H1 (cell line): ENCODE data around the gene TNF. TPM values are rescaled to one million over a fixed set of nuclear protein-coding genes. Genes with fewer than 3 reads are reported as not detected.

Experiments
- CTCF ChIA-PET: fragments of 300-600 bp; sonication (Branson Sonifier 250); formaldehyde crosslinking; loops from one replicate; lab custom pipeline; 2021; ENCODE audit not compliant: partially characterized antibody; lab: Charles Lee
- POLR2A ChIA-PET: fragments of 300-600 bp; sonication (Branson Sonifier 250); formaldehyde crosslinking; loops from one replicate; lab custom pipeline; 2021; ENCODE audit warnings: inconsistent platforms; ENCODE audit not compliant: partially characterized antibody; lab: Charles Lee
- DNase-seq, 2 experiments: peaks; one replicate each; pipeline versions ENCODE4 v3.0.0 to v3.0.0-alpha.2; 2010 to 2022; ENCODE audit warnings: low spot score in 2 of 2, low read depth in 1 of 2, mixed read lengths in 1 of 2
- FAIRE-seq: peaks from 2 replicates; lab custom pipeline; 2011; peaks lifted over from hg19 to GRCh38; lab: Jason Lieb, UNC
- H2AFZ ChIP-seq: 2 replicates; pipeline ENCODE4 v1.8.1; 2012; ENCODE audit warnings: low read length, inconsistent platforms
- H2AK5ac ChIP-seq: 2 replicates; pipeline ENCODE4 v1.6.1; 2013; ENCODE audit warnings: low read depth, low read length
- H2BK120ac ChIP-seq: replicated peaks from 2 replicates; pipeline ENCODE3; 2013; ENCODE audit warnings: low read depth, low read length, inconsistent platforms
- H2BK12ac ChIP-seq: 2 replicates; pipeline ENCODE4 v1.6.1; 2013; ENCODE audit warnings: low read depth, low read length
- H2BK15ac ChIP-seq: 2 replicates; pipeline ENCODE4 v1.6.1; 2013; ENCODE audit warnings: low read length
- H2BK20ac ChIP-seq: 2 replicates; pipeline ENCODE4 v1.6.1; 2013; ENCODE audit warnings: low read length
- H2BK5ac ChIP-seq: 2 replicates; pipeline ENCODE4 v1.6.1; 2013; ENCODE audit warnings: low read depth, low read length
- H3K14ac ChIP-seq: 2 replicates; pipeline ENCODE4 v1.6.1; 2013; ENCODE audit warnings: inconsistent platforms; ENCODE audit not compliant: insufficient read length
- H3K18ac ChIP-seq: 2 replicates; pipeline ENCODE4 v1.6.1; 2013; ENCODE audit warnings: low read length; ENCODE audit errors: extremely low read depth
- H3K23ac ChIP-seq: 2 replicates; pipeline ENCODE4 v1.6.1; 2013; ENCODE audit warnings: inconsistent platforms; ENCODE audit not compliant: insufficient read length
- H3K23me2 ChIP-seq: 2 replicates; pipeline ENCODE4 v1.6.1; 2013; ENCODE audit warnings: low read depth, low read length
- H3K27ac ChIP-seq: 2 replicates; pipeline ENCODE4 v1.6.1; 2011; ENCODE audit warnings: low read depth, low read length, inconsistent platforms
- H3K27me3 ChIP-seq, 4 experiments: replicated peaks in 1 of 4; 1 replicate in 1 of 4; 2 replicates in 3 of 4; pipeline versions ENCODE4 v1.6.1 to v1.8.1; 2011 to 2013; ENCODE audit warnings: low read length in 3 of 4, mild to moderate bottlenecking in 3 of 4, inconsistent platforms in 2 of 4, mixed read lengths in 2 of 4, moderate library complexity in 1 of 4; ENCODE audit not compliant: control insufficient read depth in 3 of 4, insufficient read depth in 3 of 4; ENCODE audit errors: extremely low read depth in 1 of 4
- H3K36me3 ChIP-seq, 4 experiments: 2 replicates each; pipeline versions ENCODE4 v1.6.1 to v1.8.1; 2011 to 2013; ENCODE audit warnings: mild to moderate bottlenecking in 4 of 4, low read length in 3 of 4, moderate library complexity in 2 of 4, control low read depth in 1 of 4, inconsistent platforms in 1 of 4; ENCODE audit not compliant: insufficient read depth in 4 of 4, control insufficient read depth in 2 of 4
- H3K4ac ChIP-seq: replicated peaks from 2 replicates; pipeline ENCODE3; 2013; ENCODE audit warnings: low read length, low read depth, mixed read lengths, inconsistent platforms; ENCODE audit not compliant: insufficient read length
- H3K4me1 ChIP-seq, 4 experiments: replicated peaks in 1 of 4; 1 replicate in 1 of 4; 2 replicates in 3 of 4; pipeline versions ENCODE4 v1.6.1 to v1.8.1; 2011 to 2013; ENCODE audit warnings: low read length in 3 of 4, inconsistent platforms in 2 of 4, mixed read lengths in 1 of 4; ENCODE audit not compliant: insufficient read depth in 4 of 4, control insufficient read depth in 3 of 4
- H3K4me2 ChIP-seq, 2 experiments: 2 replicates each; pipeline versions ENCODE4 v1.6.1 to v1.8.1; 2011 to 2013; ENCODE audit warnings: low read depth in 2 of 2, low read length in 2 of 2, control low read depth in 1 of 2, inconsistent platforms in 1 of 2, mild to moderate bottlenecking in 1 of 2; ENCODE audit not compliant: insufficient read depth in 1 of 2
- H3K4me3 ChIP-seq, 4 experiments: fragments of 200-600, 300-600 bp in 1 of 4; sonication (generic), shearing (Covaris generic), sonication (Bioruptor Twin) in 1 of 4; 2 replicates each; pipeline versions ENCODE4 v1.5.1 to v1.8.1; 2011 to 2016; ENCODE audit warnings: low read length in 4 of 4, low read depth in 3 of 4, control low read depth in 2 of 4, inconsistent platforms in 2 of 4, mild to moderate bottlenecking in 2 of 4, mixed read lengths in 1 of 4, moderate library complexity in 1 of 4; ENCODE audit not compliant: insufficient read depth in 2 of 4; ENCODE audit errors: extremely low read depth in 1 of 4
- H3K56ac ChIP-seq: replicated peaks from 2 replicates; pipeline ENCODE3; 2013; ENCODE audit warnings: low read depth, mild to moderate bottlenecking, mixed read lengths, low read length, inconsistent platforms; ENCODE audit not compliant: insufficient read length
- H3K79me1 ChIP-seq: 2 replicates; pipeline ENCODE4 v1.6.1; 2013; ENCODE audit warnings: low read depth, low read length, control low read depth
- H3K79me2 ChIP-seq, 2 experiments: 2 replicates each; pipeline versions ENCODE4 v1.6.1 to v1.8.1; 2012 to 2013; ENCODE audit warnings: low read length in 2 of 2, mild to moderate bottlenecking in 2 of 2, inconsistent platforms in 1 of 2; ENCODE audit not compliant: insufficient read depth in 2 of 2, control insufficient read depth in 1 of 2
- H3K9ac ChIP-seq, 4 experiments: replicated peaks in 1 of 4; 1 replicate in 1 of 4; 2 replicates in 3 of 4; pipeline versions ENCODE4 v1.6.1 to v1.8.1; 2011 to 2013; ENCODE audit warnings: low read depth in 3 of 4, low read length in 3 of 4, control low read depth in 2 of 4, mild to moderate bottlenecking in 2 of 4, moderate library complexity in 2 of 4, inconsistent platforms in 1 of 4; ENCODE audit errors: extremely low read depth in 1 of 4
- H3K9me3 ChIP-seq, 2 experiments: 2 replicates each; pipeline versions ENCODE4 v1.6.1 to v1.8.1; 2012 to 2013; ENCODE audit warnings: mild to moderate bottlenecking in 2 of 2, moderate library complexity in 2 of 2, control low read depth in 1 of 2, inconsistent platforms in 1 of 2, low read depth in 1 of 2, low read length in 1 of 2, mixed read lengths in 1 of 2; ENCODE audit not compliant: insufficient read depth in 2 of 2
- H4K20me1 ChIP-seq, 2 experiments: replicated peaks in 1 of 2; 2 replicates each; pipeline versions ENCODE3 to v1.8.1; 2011 to 2013; ENCODE audit warnings: inconsistent platforms in 2 of 2, low read length in 2 of 2, mild to moderate bottlenecking in 1 of 2; ENCODE audit not compliant: insufficient read depth in 2 of 2, control insufficient read depth in 1 of 2
- H4K5ac ChIP-seq: 2 replicates; pipeline ENCODE4 v1.6.1; 2013; ENCODE audit warnings: low read length, low read depth, mixed read lengths, inconsistent platforms; ENCODE audit not compliant: insufficient read length
- H4K8ac ChIP-seq: 2 replicates; pipeline ENCODE4 v1.8.0; 2013; ENCODE audit warnings: mild to moderate bottlenecking, moderate library complexity, low read length, inconsistent platforms; ENCODE audit not compliant: insufficient read depth; ENCODE audit errors: extremely low read depth
- H4K91ac ChIP-seq: replicated peaks from 2 replicates; pipeline ENCODE3; 2013; ENCODE audit warnings: low read length, mixed read lengths, inconsistent platforms; ENCODE audit not compliant: insufficient read length
- BACH1 ChIP-seq: IDR thresholded peaks from 2 replicates; pipeline ENCODE4 v1.6.1; 2012; ENCODE audit warnings: low read length, improper control_type of control experiment
- CHD1 ChIP-seq: IDR thresholded peaks from 2 replicates; pipeline ENCODE4 v1.6.1; 2012; ENCODE audit warnings: low read depth, low read length, improper control_type of control experiment
- KDM5A ChIP-seq: fragments of 200-600 bp; IDR thresholded peaks from 2 replicates; pipeline ENCODE4 v1.7.1; 2012; ENCODE audit warnings: mild to moderate bottlenecking, low read length, inconsistent platforms, mixed read lengths
- RXRA ChIP-seq: IDR thresholded peaks from 2 replicates; pipeline ENCODE4 v1.6.1; 2011; ENCODE audit warnings: low read depth, mild to moderate bottlenecking, low read length, moderate library complexity; ENCODE audit not compliant: insufficient read depth
- WGBS, 2 experiments: shearing (Covaris generic) in 1 of 2; methylation state at CpG; one replicate each; pipeline versions ENCODE4 v1.1.6 to v1.1.7; 2013 to 2015; ENCODE audit warnings: low lambda C conversion rate in 2 of 2, mixed read lengths in 2 of 2, inconsistent platforms in 1 of 2, low coverage in 1 of 2, missing lambda C conversion rate in 1 of 2; ENCODE audit not compliant: insufficient replicate concordance in 2 of 2, insufficient coverage in 1 of 2, insufficient read length in 1 of 2; ENCODE audit errors: extremely low coverage in 1 of 2, missing lambda C conversion rate in 1 of 2; 5-methylcytosine and 5-hydroxymethylcytosine counted together
- long read RNA-seq, 2 experiments: library from RNA in 1 of 2; library from capped mRNA in 1 of 2; stranded (forward); transcript quantifications; one replicate each; pipeline ENCODE4 v2.0.0, GENCODE V29; 2021; ENCODE audit warnings: inconsistent platforms in 1 of 2
- polyA minus RNA-seq, 3 experiments: library from RNA; depleted of rRNA, polyadenylated mRNA; stranded (reverse); fragments of >200 nt; gene quantifications; 1 replicate in 2 of 3; 2 replicates in 1 of 3; pipeline ENCODE4 v1.2.3, GENCODE V29; 2011
- polyA plus RNA-seq, 7 experiments: library from polyadenylated mRNA; depleted of rRNA in 3 of 7; stranded (reverse) in 5 of 7; unstranded in 2 of 7; fragments of >200 nt in 5 of 7; fragments of 200-250 nt in 2 of 7; gene quantifications; 1 replicate in 5 of 7; 2 replicates in 1 of 7; 4 replicates in 1 of 7; pipeline versions ENCODE4 v1.2.1 to v1.2.3, GENCODE V29; 2011 to 2013; ENCODE audit warnings: missing spikeins in 2 of 7, mixed read lengths in 2 of 7
- total RNA-seq: library from RNA; stranded (reverse); fragmentation: NEBNext Ultra II Directional; extraction: Animal tissue kit (Norgen Biotek cat#: 25700); gene quantifications from 2 replicates; pipeline ENCODE4 v1.2.1, GENCODE V29; 2021
- TF ChIP-seq, protein P1 (sequence below): IDR thresholded peaks from 2 replicates; pipeline ENCODE4 v1.6.1; 2011; ENCODE audit warnings: low read depth, mild to moderate bottlenecking, low read length; ENCODE audit not compliant: insufficient read depth
- TF ChIP-seq, protein P2 (sequence below): IDR thresholded peaks from 2 replicates; pipeline ENCODE4 v1.6.1; 2011; ENCODE audit warnings: low read length, improper control_type of control experiment
- TF ChIP-seq, protein P3 (sequence below): IDR thresholded peaks from 2 replicates; pipeline ENCODE4 v1.6.1; 2012; ENCODE audit warnings: inconsistent platforms

TNF gene
- total RNA-seq (not detected in 2 replicates), polyA plus RNA-seq (2011; rRNA removed) (not detected in 2 replicates), polyA minus RNA-seq (2011; rRNA and poly(A)+ RNA removed) (not detected in 2 replicates)
- polyA plus RNA-seq (2011; cell fraction: cytosol; rRNA removed), result not detected
- not detected for polyA plus RNA-seq (2011; cell fraction: nucleus; rRNA removed)
- polyA plus RNA-seq (2012, experiment 1 of 2), result not detected in 4 replicates
- polyA plus RNA-seq (2012, experiment 2 of 2), result not detected
- 0.02 TPM for polyA plus RNA-seq (2013, experiment 1 of 2)
- polyA plus RNA-seq (2013, experiment 2 of 2), result not detected
- polyA minus RNA-seq (2011; cell fraction: cytosol; rRNA and poly(A)+ RNA removed), result not detected
- polyA minus RNA-seq (2011; cell fraction: nucleus; rRNA and poly(A)+ RNA removed), result not detected
- long read RNA-seq, experiment 1, result 0 reads
- long read RNA-seq, experiment 2, result 0 reads

DNA sequence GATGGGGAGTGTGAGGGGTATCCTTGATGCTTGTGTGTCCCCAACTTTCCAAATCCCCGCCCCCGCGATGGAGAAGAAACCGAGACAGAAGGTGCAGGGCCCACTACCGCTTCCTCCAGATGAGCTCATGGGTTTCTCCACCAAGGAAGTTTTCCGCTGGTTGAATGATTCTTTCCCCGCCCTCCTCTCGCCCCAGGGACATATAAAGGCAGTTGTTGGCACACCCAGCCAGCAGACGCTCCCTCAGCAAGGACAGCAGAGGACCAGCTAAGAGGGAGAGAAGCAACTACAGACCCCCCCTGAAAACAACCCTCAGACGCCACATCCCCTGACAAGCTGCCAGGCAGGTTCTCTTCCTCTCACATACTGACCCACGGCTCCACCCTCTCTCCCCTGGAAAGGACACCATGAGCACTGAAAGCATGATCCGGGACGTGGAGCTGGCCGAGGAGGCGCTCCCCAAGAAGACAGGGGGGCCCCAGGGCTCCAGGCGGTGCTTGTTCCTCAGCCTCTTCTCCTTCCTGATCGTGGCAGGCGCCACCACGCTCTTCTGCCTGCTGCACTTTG is at the start of gene TNF:
Gene TNF (plus strand): TSS at position 231 of the 567 bp plus-strand sequence. CDS start 177 bp downstream, at position 408.
- Histone ChIP-seq H4K91ac (no peak within 1 kb of the TSS), H2BK20ac (no peak within 1 kb of the TSS), H2BK15ac (no peak within 1 kb of the TSS), H3K18ac (no peak within 1 kb of the TSS), H2BK5ac (no peak within 1 kb of the TSS), H4K5ac (no peak within 1 kb of the TSS), H3K4me2 (no peak within 1 kb of the TSS), H3K79me2 (no peaks in the 10 kb centered on the region), H3K27ac (no peak within 1 kb of the TSS), H2AK5ac (no peak within 1 kb of the TSS), H3K9ac (no peak within 1 kb of the TSS), H4K20me1 (no peaks in the 10 kb centered on the region), H3K23ac (no peak within 1 kb of the TSS), H3K4me3 (no peak within 1 kb of the TSS), H2BK120ac (no peak within 1 kb of the TSS), H3K4ac (no peak within 1 kb of the TSS), H3K27me3 (peaks cover 0 to 7% (median 6%) of the 10 kb centered on the region in 4 experiments; a peak in 5 of 7 replicates), H4K8ac (peak within 1 kb of the TSS; percentile 51; the same call in 1 of the 2 replicates), H3K23me2 (peaks cover 2% of the 10 kb centered on the region; the same call in 1 of the 2 replicates), H3K56ac (no peak within 1 kb of the TSS), H3K79me1 (no peaks in the 10 kb centered on the region), H3K36me3 (no peaks in the 10 kb centered on the region), H3K9me3 (no peaks in the 10 kb centered on the region), H3K4me1 (peaks cover 0 to 3% (median 0%) of the 10 kb centered on the region in 4 experiments; a peak in 3 of 7 replicates), H2BK12ac (no peak within 1 kb of the TSS), H2AFZ (no peak within 1 kb of the TSS), H3K14ac (no peak within 1 kb of the TSS)
- CTCF ChIA-PET, result interaction anchor here (0.9 to 19.2 kb wide), 8 partner anchors 11 to 89 kb away, joined by 3 to 640 read pairs (median 6); partner anchors contain the start of genes ATP6V1G2, GPANK1, LST1 and LTB
- DNase-seq (no peak), FAIRE-seq (no peak)
- POLR2A ChIA-PET, result interaction anchor here (0.6 to 12.2 kb wide), 13 partner anchors 8 to 299 kb away, joined by 3 to 110 read pairs (median 3); partner anchors contain the start of genes ATP6V1G2, DDX39B, GPANK1 and LST1
- WGBS, 2 experiments, result 87% methylated on average over 17 of the region's 19 CpGs; no CpG with 5 or more reads in 1 of the 2 experiments
- TF ChIP-seq BACH1 (no peak), KDM5A (no peak), CHD1 (no peak), RXRA (no peak)
- TF ChIP-seq, protein P1, sequence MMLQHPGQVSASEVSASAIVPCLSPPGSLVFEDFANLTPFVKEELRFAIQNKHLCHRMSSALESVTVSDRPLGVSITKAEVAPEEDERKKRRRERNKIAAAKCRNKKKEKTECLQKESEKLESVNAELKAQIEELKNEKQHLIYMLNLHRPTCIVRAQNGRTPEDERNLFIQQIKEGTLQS, result no peak
- TF ChIP-seq, protein P2, sequence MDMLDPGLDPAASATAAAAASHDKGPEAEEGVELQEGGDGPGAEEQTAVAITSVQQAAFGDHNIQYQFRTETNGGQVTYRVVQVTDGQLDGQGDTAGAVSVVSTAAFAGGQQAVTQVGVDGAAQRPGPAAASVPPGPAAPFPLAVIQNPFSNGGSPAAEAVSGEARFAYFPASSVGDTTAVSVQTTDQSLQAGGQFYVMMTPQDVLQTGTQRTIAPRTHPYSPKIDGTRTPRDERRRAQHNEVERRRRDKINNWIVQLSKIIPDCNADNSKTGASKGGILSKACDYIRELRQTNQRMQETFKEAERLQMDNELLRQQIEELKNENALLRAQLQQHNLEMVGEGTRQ, result no peak
- TF ChIP-seq, protein P3, sequence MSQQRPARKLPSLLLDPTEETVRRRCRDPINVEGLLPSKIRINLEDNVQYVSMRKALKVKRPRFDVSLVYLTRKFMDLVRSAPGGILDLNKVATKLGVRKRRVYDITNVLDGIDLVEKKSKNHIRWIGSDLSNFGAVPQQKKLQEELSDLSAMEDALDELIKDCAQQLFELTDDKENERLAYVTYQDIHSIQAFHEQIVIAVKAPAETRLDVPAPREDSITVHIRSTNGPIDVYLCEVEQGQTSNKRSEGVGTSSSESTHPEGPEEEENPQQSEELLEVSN, result no peak
